Measurements from ENCODE around the gene DENND1A. TPM values are rescaled to one million over a fixed set of nuclear protein-coding genes. Genes with fewer than 3 reads are reported as not detected.

The DENND1A gene
- total RNA-seq, 4 donors from 2014 or later, result 17.6 to 33.8 (median 22.9) TPM

- no peak for TF ChIP-seq CTCF (IDR thresholded peaks at IDR 0.05; ENCODE audit: low read depth)
Observed at GRCh38 chr9:123355761-123356431, 574.0 kb downstream of the DENND1A start, which contains the start of gene CRB2. Gene CRB2, plus strand, starts transcription at chr9:123356197. Its CDS starts 64 bp downstream, at chr9:123356261.

- no peak for TF ChIP-seq CTCF (IDR thresholded peaks at IDR 0.05; ENCODE audit: low read depth)
Observed at GRCh38 chr9:123354806-123355508, 575.0 kb downstream of the DENND1A start.

DNA sequence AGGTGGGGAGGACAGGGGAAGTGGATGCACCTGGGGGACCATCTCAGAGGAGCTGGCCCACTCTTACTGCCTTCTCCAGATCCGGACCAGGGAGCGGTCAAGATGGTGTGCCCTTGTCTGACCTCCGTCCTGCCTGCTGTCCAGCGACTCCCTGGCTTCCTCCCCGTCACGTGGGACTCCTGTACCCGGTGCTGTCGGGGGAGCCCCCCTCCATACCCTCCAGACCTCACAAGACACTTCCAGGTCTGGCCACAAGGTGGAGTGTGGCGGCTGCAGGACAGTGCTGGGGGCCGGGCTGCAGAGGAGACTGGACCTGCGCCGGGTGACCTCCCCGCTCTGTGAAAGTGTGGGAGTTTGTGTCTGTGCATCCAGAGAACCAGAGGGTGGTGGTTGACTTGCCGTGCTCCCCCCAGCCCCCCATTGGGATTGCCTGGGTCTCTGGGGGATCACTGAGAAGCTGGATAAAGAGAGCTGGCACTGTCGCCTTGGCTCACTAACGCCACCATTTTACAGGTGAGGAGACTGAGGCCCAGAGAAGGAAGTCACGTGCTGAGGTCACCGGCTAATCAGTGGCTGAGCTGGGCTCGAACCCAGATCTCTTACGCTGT, 575.8 kb downstream of the DENND1A start:
- no peak for TF ChIP-seq CTCF (IDR thresholded peaks at IDR 0.05; ENCODE audit: low read depth)

DNA sequence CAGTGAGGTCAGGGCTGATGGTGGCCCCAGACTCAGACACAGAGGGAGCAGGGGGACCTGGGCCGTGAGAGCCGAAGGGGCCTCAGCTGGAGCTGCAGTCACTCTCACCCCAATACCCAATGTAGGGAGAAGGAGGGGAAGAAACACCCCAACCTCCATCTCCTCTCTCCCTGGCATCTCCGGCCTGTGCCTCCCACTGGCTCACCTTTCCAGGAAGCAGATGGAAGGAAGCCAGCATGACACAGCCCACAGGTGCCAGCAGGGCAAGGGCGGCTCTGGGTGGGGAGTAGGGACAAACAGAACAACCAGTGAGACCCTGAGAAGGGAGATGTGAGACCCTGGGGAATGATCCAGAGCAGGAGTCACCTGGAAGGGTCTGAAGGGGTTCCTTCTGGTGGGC, 576.9 kb downstream of the DENND1A start:
- TF ChIP-seq CTCF (IDR thresholded peaks at IDR 0.05; ENCODE audit: low read depth), result no peak

GRCh38 chr9:123350590-123351310, 579.2 kb downstream of the DENND1A start:
- TF ChIP-seq CTCF (IDR thresholded peaks at IDR 0.05; ENCODE audit: low read depth), result no peak

DNA sequence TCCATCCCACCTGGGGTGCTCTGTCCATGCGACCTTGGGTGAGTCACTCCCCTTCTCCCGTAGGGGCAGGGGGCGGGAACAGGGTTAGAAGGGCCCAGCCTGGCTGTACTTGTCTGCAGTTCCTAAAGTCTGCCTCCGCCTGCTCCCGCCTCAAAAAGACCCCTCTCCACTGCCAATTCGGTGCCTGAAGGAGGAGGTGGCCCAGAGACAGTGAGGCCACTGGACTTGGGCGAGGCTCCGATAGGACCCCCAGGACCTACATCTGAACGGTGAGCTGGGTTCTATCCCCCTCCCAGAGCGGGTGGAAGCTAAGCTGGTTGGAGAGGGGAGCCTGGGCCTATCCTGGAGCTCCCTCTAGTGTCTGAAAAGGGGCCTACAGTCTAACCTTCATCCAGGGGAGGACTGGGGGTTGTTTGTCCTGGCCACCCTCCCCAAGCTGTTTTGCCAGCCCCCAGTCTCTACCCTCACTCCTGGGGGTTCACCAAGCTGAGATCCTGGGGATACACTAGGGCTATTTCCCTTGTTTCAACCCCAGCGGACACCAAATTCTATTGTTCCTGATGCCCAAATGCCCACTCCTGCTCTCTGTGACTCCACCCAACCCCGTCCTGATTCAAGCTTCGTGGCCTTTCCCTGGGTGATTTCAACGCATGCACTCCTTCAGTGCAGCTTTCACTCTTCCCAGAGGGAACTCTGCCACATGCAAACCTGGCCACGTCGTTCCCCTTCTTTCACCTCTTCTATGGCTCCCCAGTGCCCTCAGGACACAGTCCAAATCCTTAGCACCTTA, 580.0 kb downstream of the DENND1A start:
- TF ChIP-seq CTCF (IDR thresholded peaks at IDR 0.05; ENCODE audit: low read depth), result no peak

All from subcutaneous adipose tissue (tissue), 4 donors.